EH (cell line): ENCODE measurements around the gene C7.
"Not testable (repeated sequence)": the region's sequence is repeated elsewhere in the genome, so short reads cannot be mapped to it uniquely, and the experiment has no call there.

Experiments used
- DNase-seq: peaks from one replicate; pipeline ENCODE4 v3.0.0-alpha.2; 2015; ENCODE audit warnings: low read depth

The C7 gene

DNA sequence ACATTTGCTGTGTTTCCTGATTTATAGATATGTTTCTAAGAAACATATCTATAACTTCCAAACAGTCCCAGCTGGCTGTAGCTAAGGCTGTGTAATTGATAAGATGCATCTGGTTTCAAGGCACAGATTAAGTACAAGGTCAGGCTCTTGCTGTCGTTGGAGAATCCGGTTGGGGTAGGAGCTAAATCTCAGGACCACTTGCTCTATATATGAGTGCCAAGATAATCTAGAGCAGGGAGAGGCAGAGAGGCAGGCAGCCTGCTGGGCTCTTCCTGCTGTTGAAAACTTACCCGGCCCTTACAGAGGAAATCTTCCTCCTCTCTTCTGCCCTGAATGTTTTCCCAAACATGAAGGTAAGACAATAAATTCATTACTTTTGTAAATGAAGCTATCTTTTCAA lies at the start of gene C7:
TSS of gene C7 (plus strand) at position 234 of the 400 bp plus-strand sequence. CDS start at position 348, 114 bp downstream.
- DNase-seq, result no peak

DNA sequence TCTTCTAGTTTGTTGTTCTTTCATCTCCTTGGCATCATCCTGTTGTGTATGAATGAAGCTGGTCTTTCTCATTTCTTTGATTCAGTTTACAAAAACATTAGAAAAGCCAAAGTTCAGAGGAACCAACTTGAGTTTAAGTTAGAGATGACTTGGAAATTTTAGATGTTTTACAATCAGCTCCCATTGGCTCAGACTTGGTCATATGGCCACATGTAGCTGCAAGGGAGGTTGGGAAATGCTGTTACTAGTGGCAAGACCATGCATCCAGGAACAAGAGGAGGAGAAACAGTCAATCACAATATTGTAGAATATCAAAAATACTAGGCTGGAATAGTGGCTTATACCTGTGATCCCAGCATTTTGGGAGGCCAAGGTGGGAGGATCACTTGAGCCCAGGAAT lies 48.6 kb upstream of the C7 start:
- no peak for DNase-seq

DNA sequence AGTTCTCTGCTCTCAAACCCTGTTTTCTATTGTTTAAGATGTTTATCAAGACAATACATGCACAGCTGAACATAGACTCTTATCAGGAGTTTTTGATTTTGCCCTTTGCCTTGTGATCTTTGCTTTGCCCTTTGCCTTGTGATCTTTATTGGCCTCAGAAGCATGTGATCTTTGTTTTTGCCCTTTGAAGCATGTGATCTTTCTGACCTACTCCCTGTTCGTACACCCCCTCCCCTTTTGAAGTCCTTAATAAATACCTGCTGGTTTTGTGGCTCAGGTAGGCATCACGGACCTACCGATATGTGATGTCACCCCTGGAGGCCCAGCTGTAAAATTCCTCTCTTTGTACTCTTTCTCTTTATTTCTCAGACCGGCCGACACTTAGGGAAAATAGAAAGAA lies 44.3 kb upstream of the C7 start:
- not testable (repeated sequence) for DNase-seq

DNA sequence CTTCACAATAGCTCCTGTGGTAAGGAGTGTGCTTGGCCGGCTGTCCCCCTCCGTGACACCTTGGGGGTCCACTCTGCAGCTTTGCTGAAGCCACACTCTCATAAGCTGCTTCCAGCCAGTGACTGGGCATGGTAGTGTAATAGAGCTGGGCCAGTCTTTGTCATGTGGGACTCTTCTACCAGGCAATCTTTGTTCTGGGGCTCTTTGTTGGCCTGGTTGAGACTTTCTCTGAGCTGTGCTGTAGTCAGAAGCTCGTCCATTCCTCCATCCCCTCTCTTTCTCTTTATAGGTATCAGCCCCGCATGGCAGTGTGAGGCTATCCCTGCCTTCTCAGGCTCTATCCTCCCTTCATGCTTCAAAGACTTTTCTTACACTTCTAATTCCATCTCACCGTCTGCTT lies 42.5 kb upstream of the C7 start:
- no peak for DNase-seq

DNA sequence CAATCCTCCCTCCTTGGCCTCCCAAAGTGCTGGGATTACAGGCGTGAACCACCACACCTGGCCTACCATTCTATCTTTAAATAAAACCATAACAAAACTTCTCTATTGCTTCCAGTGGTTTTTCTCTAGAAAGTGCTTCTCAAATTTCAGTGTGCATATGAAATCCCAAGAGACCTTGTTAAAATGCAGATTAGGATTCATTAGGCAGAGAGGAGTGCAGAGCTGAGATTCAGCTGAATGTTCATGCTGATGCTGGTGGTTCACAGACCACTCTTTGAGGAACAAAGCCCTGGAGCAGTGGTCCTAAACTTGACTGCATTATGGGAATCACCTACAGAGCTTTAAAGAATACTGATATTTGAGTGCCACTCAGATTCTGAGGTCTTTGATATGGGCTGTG lies 39.9 kb upstream of the C7 start:
- DNase-seq, result no peak

DNA sequence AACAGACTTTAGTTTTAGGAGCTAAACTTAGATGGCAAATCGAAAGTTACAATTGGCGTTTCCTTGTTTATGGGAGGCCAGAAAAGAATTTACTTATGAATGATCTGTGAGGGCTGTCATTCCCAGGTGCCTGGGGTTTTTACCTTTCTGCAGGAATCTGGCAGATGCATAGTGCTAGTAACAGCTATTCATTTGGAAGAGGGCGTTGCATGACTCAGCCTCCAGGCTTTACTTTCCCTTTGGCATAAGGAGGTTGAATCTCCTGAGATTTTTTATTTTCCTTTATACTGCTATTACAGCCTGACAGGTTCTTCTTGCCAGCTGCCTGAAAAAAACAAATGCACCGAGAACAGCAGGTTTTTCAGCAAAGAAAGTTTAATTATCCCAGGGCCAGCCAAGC lies 38.1 kb upstream of the C7 start:
- peak; percentile 2 for DNase-seq

DNA sequence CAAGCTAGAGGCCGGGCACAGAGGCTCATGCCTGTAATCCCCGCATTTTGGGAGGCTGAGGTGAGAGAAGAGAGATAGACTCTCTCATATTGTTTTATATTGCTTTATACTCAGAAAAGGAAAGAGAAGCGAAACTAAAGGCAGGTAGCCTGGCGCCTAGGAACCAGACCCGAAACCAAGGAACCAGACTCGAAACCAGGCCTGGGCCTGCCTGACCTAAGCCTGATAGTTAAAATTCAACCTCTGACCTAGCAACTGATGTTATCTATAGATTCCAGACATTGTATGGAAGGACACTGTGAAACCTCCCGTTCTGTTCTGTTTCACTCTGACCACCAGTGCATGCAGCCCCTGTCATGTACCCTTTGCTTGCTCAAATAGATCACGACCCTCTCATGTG lies 37.0 kb upstream of the C7 start:
- DNase-seq, result not testable (repeated sequence)

DNA sequence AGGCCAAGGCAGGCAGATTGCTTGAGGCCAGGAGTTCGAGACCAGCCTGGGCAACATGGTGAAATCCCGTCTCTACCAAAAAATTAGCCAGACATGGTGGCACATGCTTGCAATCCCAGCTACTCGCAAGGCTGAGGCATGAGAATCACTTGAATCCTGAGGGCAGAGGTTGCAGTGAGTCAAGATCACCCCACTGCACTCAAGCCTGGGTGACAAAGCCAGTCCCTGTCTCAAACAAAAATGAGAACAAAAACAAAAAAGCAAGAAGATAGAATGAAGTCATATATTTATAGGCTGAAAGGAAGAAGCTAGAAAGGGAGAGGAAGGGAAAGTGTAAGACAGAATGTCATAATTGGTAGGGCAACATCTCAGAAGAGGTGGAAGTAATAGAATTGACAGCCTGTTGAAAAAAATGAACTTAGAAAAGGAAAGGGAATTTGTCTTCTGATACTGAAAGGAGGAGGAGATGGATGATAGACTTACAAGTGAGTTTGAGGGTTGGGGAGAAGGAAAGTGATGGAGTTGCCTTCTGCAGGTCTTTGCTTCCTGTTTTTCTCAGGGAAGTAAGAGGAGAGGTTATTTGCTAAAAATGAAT lies 35.9 kb upstream of the C7 start:
- no peak for DNase-seq

DNA sequence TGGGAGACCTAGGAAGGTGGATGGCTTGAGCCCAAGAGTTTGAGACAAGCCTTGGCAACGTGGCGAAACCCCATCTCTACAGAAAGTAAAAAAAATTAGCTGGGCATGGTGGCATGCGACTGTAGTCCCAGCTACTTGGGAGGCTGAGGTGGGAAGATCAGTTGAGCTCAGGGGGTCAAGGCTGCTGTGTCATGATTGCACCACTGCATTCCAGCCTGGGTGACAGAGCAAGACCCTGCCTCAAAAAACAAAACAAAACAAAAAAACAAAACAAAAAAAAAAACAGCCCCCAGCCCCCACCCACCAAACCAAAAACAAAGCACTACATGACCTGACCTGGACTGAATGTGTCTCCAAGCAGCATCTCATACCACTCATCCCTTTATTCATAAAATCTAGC lies 33.3 kb upstream of the C7 start:
- DNase-seq, result no peak

DNA sequence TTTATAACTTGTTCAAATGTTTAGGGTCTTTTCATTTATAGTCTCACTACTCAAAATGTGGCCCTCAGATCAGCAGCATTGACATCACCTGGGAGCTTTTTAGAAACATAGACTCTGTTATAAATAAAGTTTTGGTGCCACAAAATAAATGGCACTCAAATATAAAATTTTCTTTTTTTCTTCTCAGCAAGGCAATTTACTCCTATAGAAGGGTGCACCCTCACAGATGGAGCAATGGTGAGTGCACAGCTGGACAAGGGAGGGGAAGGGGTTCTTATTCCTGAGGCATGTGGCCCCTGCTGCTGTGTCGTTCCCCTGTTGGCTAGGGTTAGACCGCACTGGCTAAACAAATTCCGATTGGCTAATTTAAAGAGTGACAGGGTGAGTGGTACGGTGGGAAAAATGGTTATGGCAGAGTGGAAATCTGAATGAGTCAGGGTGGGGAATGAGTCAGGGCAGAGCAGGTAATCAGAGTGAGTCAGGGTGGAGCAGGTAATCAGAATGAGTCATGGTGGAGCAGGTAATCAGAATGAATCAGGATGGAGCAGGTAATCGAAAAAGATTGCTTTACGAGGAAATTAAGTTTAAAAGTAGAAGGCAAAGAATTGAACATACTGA lies 31.8 kb upstream of the C7 start:
- DNase-seq, result no peak

DNA sequence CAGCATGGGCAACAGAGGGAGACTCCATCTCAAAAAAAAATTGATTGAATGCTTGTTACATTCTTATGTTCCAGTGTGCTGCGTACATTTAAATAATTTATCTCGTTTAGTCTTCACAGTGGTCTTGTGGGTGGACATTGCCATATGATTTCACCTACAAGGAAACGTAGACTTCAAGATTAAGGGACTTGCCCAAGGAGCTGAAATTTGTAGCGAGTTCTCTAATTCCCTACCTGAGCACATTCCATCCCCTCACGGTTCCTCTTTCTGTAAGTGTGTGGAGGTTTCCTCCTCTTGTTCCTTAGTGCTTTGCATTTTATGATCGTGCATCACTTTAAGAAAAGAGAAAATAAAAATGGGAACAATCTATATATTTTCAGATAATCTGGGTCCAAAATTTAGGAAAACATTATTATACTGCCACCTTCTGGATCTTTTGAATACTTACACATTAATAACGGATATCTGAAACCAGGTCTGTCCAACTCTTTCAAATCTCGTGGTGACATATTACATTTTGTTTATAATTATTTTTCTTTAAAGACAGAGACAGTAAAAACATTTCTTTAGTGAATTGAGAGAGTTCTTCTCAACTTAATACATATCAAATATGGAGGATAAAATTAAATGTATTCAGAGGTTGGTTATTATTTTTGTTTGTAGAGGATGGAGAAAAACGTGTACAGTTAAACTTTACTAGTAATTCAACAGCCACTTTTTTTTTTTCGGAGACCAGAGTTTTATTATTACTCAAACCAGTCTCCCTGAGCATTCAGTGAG lies 29.9 kb upstream of the C7 start:
- DNase-seq, result peak; percentile 40

DNA sequence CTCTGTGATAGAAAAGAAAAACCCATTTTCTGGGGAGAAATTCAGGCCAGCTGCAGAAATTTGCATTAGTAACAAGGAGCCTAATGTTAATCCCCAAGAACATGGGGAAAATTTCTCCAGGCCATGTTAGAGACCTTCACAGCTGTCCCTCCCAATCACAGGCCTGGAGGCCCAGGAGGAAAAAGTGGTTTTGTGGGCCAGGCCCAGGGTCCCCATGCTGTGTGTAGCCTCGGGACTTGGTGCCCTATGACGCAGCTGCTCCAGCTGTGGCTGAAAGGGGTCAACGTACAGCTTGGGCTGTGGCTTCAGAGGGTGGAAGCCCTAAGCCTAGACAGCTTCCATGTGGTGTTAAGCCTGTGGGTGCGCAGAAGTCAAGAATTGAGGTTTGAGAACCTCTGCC lies 27.0 kb upstream of the C7 start:
- no peak for DNase-seq

DNA sequence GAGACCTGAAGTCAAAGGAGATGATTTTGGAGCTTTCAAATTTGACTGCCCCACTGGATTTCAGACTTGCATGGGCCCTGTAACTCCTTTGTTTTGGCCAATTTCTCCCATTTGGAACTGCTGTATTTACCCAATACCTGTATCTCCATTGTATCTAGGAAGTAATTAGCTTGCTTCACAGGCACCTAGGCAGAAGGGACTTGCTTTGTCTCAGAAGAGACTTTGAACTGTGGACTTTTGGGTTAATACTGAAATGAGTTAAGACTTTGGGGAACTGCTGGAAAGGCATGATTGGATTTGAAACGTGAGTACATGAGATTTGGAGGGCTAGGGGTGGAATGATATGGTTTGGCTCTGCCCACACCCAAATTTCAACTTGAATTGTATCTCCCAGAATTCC lies 26.2 kb upstream of the C7 start:
- DNase-seq, result not testable (repeated sequence)

DNA sequence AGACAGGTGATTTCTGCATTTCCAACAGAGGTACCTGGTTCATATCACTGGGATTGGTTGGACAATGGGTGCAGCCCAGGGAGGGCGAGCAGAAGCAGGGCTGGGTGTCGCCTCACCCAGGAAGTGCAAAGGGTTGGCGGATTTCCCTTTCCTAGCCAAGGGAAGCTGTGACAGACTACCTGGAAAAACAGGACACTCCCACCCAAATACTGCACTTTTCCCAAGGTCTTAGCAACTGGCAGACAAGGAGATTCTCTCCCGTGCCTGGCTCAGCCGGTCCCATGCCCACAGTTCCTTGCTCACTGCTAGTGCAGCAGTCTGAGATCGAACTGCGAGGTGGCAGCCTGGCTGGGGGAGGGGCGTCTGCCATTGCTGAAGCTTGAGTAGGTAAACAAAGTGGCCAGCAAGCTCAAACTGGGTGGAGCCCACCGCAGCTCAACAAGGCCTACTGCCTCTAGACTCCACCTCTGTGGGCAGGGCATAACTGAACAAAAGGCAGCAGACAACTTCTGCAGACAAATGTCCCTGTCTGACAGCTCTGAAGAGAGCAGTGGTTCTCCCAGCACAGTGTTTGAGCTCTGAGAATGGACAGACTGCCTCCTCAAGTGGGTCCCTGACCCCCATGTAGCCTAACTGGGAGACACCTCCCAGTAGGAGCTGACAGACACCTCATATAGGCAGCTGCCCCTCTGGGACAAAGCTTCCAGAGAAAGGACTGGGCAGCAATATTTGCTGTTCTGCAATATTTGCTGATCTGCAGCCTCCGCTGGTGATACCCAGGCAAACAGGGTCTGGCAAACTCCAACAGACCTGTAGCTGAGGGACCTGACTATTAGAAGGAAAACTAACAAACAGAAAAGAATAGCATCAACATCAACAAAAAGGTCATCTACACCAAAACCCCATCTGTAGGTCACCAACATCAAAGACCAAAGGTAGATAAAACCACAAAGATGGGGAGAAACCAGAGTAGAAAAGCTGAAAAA lies 13.6 kb upstream of the C7 start:
- not testable (repeated sequence) for DNase-seq

DNA sequence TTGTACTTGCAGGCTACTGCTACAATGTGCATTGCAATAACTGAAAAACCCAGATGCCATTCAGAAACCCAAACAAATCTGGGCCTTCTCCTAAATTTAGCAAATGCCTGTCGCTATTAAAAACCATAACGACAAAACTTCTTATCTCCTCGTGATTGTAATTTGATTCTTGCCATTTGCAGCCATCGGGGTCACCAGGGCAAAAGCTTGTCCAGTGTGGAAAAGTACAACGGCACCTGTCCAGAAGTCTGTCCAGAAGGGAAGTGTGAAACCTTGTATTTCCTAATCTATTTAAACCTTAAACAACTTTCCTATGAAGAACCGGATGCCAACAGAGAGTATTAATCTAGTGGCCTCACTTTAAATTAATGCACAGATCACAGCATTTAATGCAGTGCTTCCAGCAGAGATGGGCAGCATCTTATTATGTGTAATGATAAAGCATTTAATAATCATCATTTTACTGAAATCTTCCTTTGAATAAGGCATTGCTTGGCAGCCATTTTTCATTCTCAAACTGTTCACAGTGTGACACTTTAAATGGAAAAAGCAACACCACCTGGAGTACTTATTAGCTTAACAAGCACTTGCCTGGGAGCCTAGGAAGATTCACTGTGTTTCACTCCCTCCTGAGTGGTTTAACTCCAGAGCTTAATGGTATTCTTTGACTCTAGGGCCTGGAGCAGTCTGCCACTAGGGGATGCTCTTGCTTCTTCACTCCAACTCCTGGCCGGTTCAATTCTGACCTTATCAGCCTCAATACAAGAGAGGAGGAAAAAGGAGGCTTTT lies 4.9 kb upstream of the C7 start:
- DNase-seq, result peak; percentile 78

DNA sequence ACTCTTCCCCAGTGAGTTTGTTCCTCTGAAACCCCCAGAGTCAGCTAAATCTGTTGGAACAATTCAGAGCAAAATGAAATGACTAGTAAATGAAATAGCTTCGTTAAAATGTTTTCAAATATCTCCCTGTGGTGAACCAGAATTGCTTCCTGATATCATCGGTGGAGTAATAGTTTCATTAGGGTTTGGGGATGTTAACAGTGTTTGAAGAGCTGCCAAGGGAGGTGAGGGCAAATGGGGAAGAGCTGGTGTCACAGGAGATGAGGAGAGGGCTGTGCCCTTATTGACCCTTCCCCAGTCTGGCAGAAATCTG lies 4.3 kb upstream of the C7 start:
- DNase-seq, result no peak

DNA sequence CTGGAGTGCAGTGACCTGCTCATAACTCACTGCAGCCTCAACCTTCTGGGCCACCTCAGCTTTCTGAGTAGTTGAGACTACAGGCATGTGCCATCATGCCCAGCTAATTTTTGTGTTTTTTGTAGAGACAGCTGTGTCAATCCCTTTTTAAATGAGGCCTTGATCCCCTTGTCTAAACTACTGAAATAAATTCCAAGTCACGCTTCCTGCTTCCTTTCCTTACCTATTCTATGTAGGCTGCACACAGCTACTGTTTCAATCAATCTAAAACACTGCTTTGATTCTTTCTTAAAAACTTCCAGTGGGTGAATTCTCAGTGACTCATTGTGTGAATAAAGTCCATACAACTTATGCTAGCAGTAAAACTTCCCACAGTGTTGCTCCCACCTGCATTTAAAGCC lies 2.9 kb upstream of the C7 start:
- peak; percentile 10 for DNase-seq

DNA sequence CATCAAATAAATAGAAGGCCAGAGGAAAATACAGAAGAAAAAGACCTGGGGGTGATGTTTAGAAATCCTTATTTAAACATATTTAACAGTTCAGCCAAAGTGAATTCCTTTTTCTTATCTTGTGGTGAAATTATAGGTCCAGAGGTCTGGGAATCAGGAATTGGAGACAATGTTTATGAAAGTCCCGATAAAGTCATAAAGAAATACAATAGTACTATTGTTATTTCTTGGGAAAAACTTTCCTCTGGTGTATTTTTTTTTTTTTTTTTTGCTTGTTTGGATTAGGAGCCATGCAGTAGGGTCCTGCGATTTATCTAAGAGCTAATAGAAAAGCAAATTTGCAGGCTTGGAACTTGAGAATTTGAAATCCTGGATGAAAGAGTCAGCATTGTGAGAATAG lies 426 bp downstream of the C7 start:
- DNase-seq, result no peak

DNA sequence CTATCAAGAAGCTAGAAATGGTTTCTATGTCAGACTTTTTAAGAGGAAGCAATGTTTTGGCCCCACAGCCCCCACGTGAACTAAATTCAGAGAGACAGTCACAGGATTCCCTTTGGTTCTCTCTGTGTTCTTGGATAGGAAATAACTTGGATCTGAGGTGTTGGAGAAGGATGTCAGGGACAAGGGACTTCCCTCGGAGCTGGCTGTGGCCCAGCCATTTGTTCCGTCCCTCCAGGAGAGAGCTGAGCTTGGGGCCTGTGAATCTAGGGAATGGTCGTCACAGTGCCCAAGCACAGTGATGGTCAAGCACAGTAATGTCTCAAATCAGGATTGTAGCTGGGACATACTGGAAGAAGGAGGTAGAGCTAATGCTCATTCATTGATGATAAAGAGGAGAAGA lies 2.0 kb downstream of the C7 start:
- DNase-seq, result no peak

DNA sequence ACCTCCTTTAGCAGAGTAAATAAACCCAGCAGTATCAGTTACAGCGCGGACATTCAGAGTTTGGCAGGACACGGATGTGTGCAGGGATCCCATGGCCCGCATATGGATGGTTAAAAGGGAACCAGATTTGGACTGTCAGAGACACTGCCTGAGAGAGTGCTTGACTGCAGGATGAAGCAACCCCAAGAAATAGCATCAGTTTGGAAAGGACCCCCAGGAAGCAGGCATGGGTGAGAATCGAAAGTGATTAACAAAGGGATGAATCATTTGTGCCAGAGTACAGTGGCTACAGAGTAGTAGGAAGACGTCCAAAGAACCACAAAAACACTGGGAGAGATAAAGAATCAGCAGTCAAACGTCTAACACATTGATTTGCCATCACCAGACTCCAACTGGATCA lies 5.5 kb downstream of the C7 start:
- DNase-seq, result peak; percentile 49

DNA sequence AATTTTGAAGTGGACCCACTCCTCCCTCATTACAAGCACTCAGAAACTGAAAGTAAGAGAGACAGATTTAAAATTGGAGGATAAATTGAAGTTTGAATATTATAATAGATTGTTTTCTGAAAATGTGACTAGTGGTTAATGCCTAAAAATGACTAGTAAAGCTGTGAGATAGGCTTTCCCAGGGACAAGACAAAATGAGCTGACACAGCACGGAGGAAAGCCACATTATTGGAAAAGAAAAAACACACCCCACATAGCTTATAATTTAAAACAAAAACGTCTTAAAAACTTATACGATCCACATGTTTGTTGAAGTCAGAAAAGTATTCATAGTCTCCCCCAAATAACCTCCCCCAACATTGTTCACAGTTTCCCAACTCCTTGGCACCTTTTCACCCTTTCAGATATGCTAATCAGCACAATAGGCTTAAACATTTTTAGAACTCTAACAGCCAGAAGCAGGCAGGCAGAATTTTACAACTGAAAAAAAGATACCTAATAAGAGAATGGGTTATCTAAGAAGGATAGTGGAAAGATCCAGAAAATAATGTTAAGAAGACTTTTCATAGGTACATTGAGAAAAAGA lies 6.1 kb downstream of the C7 start:
- DNase-seq, result no peak
